ENCODE results near the gene TMBIM4. TPM values are rescaled to one million over a fixed set of nuclear protein-coding genes. Genes with fewer than 3 reads are reported as not detected.

Gene TMBIM4
- total RNA-seq, 1 experiment from 2014 or later, result 36.3 TPM

GRCh38 chr12:66143868-66144267, 25.9 kb downstream of the TMBIM4 start:
- intact Hi-C loops (cut with micrococcal nuclease), result loop anchor here (2.0 to 10.0 kb wide), 3 partner anchors 131 to 551 kb away; partner anchors contain the start of gene HELB
- CTCF ChIA-PET, result no interaction called here
- no peak for ATAC-seq

GRCh38 chr12:66142826-66143225, 27.0 kb downstream of the TMBIM4 start:
- no peaks in the 10 kb centered on the region for H3F3A ChIP-seq (ENCODE audit: low read length, unreplicated experiment)
- ChIA-PET POLR2A (ENCODE audit: unreplicated experiment) (no interaction called here), CTCF (no interaction called here)
- H3K4me2 ChIP-seq (ENCODE audit: low read length), result no peak overlapping the region
- H3K36me3 ChIP-seq (ENCODE audit: low read depth, low read length), result peaks cover 47% of the 10 kb centered on the region
- 0 out of 2 replicates have a peak, but pooled peaks cover 9% of the 10 kb centered on the region for H3K9me3 ChIP-seq (ENCODE audit: low read length)
- BruUV-seq (replicated peaks), result no TSS peak
- no peak for DNase-seq
- no peaks in the 10 kb centered on the region for H3K27me3 ChIP-seq (ENCODE audit: low read length)
- no peak overlapping the region for H3K27ac ChIP-seq (ENCODE audit: low read length)
- no peak for ATAC-seq
- no peaks in the 10 kb centered on the region for H3K79me2 ChIP-seq (ENCODE audit: low read length)
- TF ChIP-seq EZH2 (IDR thresholded peaks at IDR 0.05; ENCODE audit: low read length, unreplicated experiment), result no peak
- TF ChIP-seq CTCF (conservative IDR thresholded peaks at IDR 0.05; ENCODE audit: low read depth, low read length), result no peak
- TF ChIP-seq EZH2phosphoT487 (IDR thresholded peaks at IDR 0.05; ENCODE audit: borderline replicate concordance, low read length), result no peak
- H3K4me1 ChIP-seq (ENCODE audit: insufficient read depth, low read length), result peaks cover 12% of the 10 kb centered on the region
- no peak overlapping the region for H2AFZ ChIP-seq (ENCODE audit: low read length)
- no peaks in the 10 kb centered on the region for H3K9me2 ChIP-seq (replicated peaks; ENCODE audit: low read length)
- no peaks in the 10 kb centered on the region for H4K20me1 ChIP-seq (ENCODE audit: low read length)
- intact Hi-C loops (cut with micrococcal nuclease), result loop anchor here (10.0 kb wide), 2 partner anchors 132 to 162 kb away; partner anchors contain the start of gene HELB
- H3K4me3 ChIP-seq (ENCODE audit: low read length), result no peak overlapping the region
- no peak overlapping the region for H3K9ac ChIP-seq (ENCODE audit: low read length)

More at GRCh38 chr12:66143868-66144267, 25.9 kb downstream of the TMBIM4 start:
- peaks cover 12% of the 10 kb centered on the region for H3K4me1 ChIP-seq (ENCODE audit: insufficient read depth, low read length)
- no peak overlapping the region for H3K27ac ChIP-seq (ENCODE audit: low read length)
- peaks cover 39% of the 10 kb centered on the region for H3K36me3 ChIP-seq (ENCODE audit: low read depth, low read length)
- no TSS peak for BruUV-seq (replicated peaks)
- no peak overlapping the region for H3K4me2 ChIP-seq (ENCODE audit: low read length)
- H2AFZ ChIP-seq (ENCODE audit: low read length), result no peak overlapping the region
- H3K9me2 ChIP-seq (replicated peaks; ENCODE audit: low read length), result no peaks in the 10 kb centered on the region
- no peak overlapping the region for H3K9ac ChIP-seq (ENCODE audit: low read length)
- no peak for TF ChIP-seq CTCF (conservative IDR thresholded peaks at IDR 0.05; ENCODE audit: low read depth, low read length)
- TF ChIP-seq EZH2 (IDR thresholded peaks at IDR 0.05; ENCODE audit: low read length, unreplicated experiment), result no peak
- TF ChIP-seq EZH2phosphoT487 (IDR thresholded peaks at IDR 0.05; ENCODE audit: borderline replicate concordance, low read length), result no peak
- no peaks in the 10 kb centered on the region for H4K20me1 ChIP-seq (ENCODE audit: low read length)
- H3F3A ChIP-seq (ENCODE audit: low read length, unreplicated experiment), result no peaks in the 10 kb centered on the region
- H3K79me2 ChIP-seq (ENCODE audit: low read length), result no peaks in the 10 kb centered on the region
- H3K4me3 ChIP-seq (ENCODE audit: low read length), result no peak overlapping the region
- H3K9me3 ChIP-seq (ENCODE audit: low read length), result 0 out of 2 replicates have a peak, but pooled peaks cover 9% of the 10 kb centered on the region
- POLR2A ChIA-PET (ENCODE audit: unreplicated experiment), result no interaction called here
- no peaks in the 10 kb centered on the region for H3K27me3 ChIP-seq (ENCODE audit: low read length)
- DNase-seq, result no peak

GRCh38 chr12:66141299-66141698, 28.5 kb downstream of the TMBIM4 start:
- POLR2A ChIA-PET (ENCODE audit: unreplicated experiment), result no interaction called here

More at GRCh38 chr12:66141299-66141698, 28.5 kb downstream of the TMBIM4 start:
- Histone ChIP-seq H3K4me2 (ENCODE audit: low read length) (no peak overlapping the region), H3K4me3 (ENCODE audit: low read length) (no peak overlapping the region), H2AFZ (ENCODE audit: low read length) (no peak overlapping the region), H3K4me1 (ENCODE audit: insufficient read depth, low read length) (peaks cover 12% of the 10 kb centered on the region), H3K27ac (ENCODE audit: low read length) (no peak overlapping the region), H3K9me2 (replicated peaks; ENCODE audit: low read length) (no peaks in the 10 kb centered on the region), H3K27me3 (ENCODE audit: low read length) (no peaks in the 10 kb centered on the region), H3K9me3 (ENCODE audit: low read length) (0 out of 2 replicates have a peak, but pooled peaks cover 9% of the 10 kb centered on the region), H3F3A (ENCODE audit: low read length, unreplicated experiment) (no peaks in the 10 kb centered on the region), H3K9ac (ENCODE audit: low read length) (no peak overlapping the region), H3K79me2 (ENCODE audit: low read length) (no peaks in the 10 kb centered on the region), H4K20me1 (ENCODE audit: low read length) (no peaks in the 10 kb centered on the region), H3K36me3 (ENCODE audit: low read depth, low read length) (peaks cover 54% of the 10 kb centered on the region)
- intact Hi-C loops (cut with micrococcal nuclease), result loop anchor here (10.0 kb wide), 2 partner anchors 134 to 164 kb away; partner anchors contain the start of gene HELB
- no TSS peak for BruUV-seq (replicated peaks)
- ATAC-seq, result no peak
- no peak for DNase-seq
- TF ChIP-seq CTCF (conservative IDR thresholded peaks at IDR 0.05; ENCODE audit: low read depth, low read length) (no peak), EZH2 (IDR thresholded peaks at IDR 0.05; ENCODE audit: low read length, unreplicated experiment) (no peak), EZH2phosphoT487 (IDR thresholded peaks at IDR 0.05; ENCODE audit: borderline replicate concordance, low read length) (no peak)
- CTCF ChIA-PET, result no interaction called here

Measured in PC-3 (cell line).